Measurements from ENCODE around the gene UBE2E3. TPM values are rescaled to one million over a fixed set of nuclear protein-coding genes. Genes with fewer than 3 reads are reported as not detected.

Gene UBE2E3
- total and polyA plus RNA-seq, 2 of the 13 experiments (the other 11 are each of a cell fraction or from before 2014, with no cell fraction given), result 45.7 to 92.6 TPM

DNA sequence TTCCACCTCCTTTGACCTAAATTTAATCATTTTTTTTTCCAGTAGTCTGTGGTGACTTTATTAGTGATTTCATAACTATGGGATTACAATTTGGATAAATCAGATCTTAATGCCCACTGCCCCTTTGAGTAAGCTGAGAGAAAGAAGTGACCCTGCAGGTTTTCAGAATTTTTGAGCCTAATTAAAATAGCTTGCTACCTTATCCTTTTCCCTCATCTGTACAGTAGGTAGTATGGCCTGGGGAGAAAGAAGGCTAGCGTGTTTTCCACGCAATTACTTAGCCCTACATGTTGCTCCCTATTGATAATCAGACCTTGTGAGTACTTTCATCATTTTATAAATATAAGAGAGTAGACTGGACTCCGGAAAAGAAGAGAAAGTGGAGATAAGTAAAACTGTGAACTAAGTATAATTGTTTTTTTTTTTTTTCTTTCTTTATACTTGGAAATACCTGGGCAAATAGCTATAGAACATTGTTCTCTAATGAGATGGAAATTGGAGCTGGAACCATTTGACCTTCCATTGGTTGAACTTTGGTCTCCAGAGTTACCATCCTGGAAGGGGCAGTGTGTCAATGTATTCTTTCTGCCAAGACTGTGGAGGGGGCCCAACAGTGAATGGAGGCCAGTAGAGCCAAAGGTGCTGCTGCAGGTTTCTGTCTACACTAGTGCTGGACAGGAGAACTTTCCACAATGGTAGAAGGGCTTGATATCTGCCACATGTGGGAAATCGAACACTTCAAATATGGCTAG, 26.9 kb downstream of the UBE2E3 start:
- ATAC-seq (no peak), FAIRE-seq (no peak), DNase-seq (ENCODE audit: low spot score) (no peak)
- ChIA-PET POLR2A (no interaction called here), CTCF (ENCODE audit: low intra/inter-chr PET ratio, low total read pairs) (no interaction called here)
- no peaks in the 10 kb centered on the region for H3K9me3 ChIP-seq (ENCODE audit: low read length)
- H2AFZ ChIP-seq (ENCODE audit: low read length), result no peak overlapping the region
- no peaks in the 10 kb centered on the region for H3K36me3 ChIP-seq (replicated peaks in 1 of 2; ENCODE audit: control insufficient read depth in 1 of 2, insufficient read depth in 2 of 2, low read length in 2 of 2)
- no peak overlapping the region for H3K4me2 ChIP-seq (ENCODE audit: low read depth, low read length)
- H3K27me3 ChIP-seq (ENCODE audit: control insufficient read depth in 1 of 2, insufficient read depth in 2 of 2, low read length in 2 of 2), result no peaks in the 10 kb centered on the region
- H3K4me1 ChIP-seq (ENCODE audit: insufficient read depth, low read length), result peaks cover 26% of the 10 kb centered on the region
- peaks cover 38% of the 10 kb centered on the region for H3K79me2 ChIP-seq (ENCODE audit: insufficient read depth, low read length)
- in situ Hi-C loops (cut with HindIII; ENCODE audit: extremely low pct_ligation_motif_present, low pct_unique_long_range_greater_than_20kb), result no loop called here
- H3K27ac ChIP-seq (ENCODE audit: extremely low read length, insufficient read depth, low read length), result no peak overlapping the region
- no peak overlapping the region for H3K9ac ChIP-seq (ENCODE audit: insufficient read depth, low read depth, low read length)
- BruUV-seq (replicated peaks), result no TSS peak
- 96% methylated on average over 4 of the region's 4 CpGs for WGBS (ENCODE audit: low lambda C conversion rate)
- intact Hi-C loops (cut with micrococcal nuclease; ENCODE audit: unreplicated experiment), result no loop called here
- no peak overlapping the region for H3K4me3 ChIP-seq (replicated peaks in 1 of 3; ENCODE audit: insufficient read depth in 1 of 3, low read depth in 2 of 3, low read length in 3 of 3)
- H4K20me1 ChIP-seq (ENCODE audit: insufficient read depth, low read length), result no peaks in the 10 kb centered on the region
- TF ChIP-seq RNF2 (conservative IDR thresholded peaks at IDR 0.05; ENCODE audit: low read depth) (no peak), PHF20 (CRISPR knock-in tag; IDR thresholded peaks at IDR 0.05) (no peak), ZNF7 (CRISPR knock-in tag; IDR thresholded peaks at IDR 0.05) (no peak), EHMT2 (IDR thresholded peaks at IDR 0.05; ENCODE audit: borderline replicate concordance, low read depth, low read length) (0 out of 2 replicates have a peak, but pooled peaks have one; percentile 29), ZFP90 (CRISPR knock-in tag; IDR thresholded peaks at IDR 0.05; ENCODE audit: borderline replicate concordance) (no peak), FOXA1 (IDR thresholded peaks at IDR 0.05) (no peak), FOXA1 (CRISPR knock-in tag; IDR thresholded peaks at IDR 0.05) (no peak), HNF4A (CRISPR knock-in tag; IDR thresholded peaks at IDR 0.05) (peak; percentile 46), HNF4G (IDR thresholded peaks at IDR 0.05; ENCODE audit: borderline replicate concordance, low read depth, low read length) (peak; percentile 30; the same call in 1 of the 2 replicates), HNF4G (CRISPR knock-in tag; IDR thresholded peaks at IDR 0.05; ENCODE audit: borderline replicate concordance, low read depth) (no peak), ZNF644 (CRISPR knock-in tag; IDR thresholded peaks at IDR 0.05; ENCODE audit: low read depth) (peak; percentile 88), CHD4 (IDR thresholded peaks at IDR 0.05; ENCODE audit: borderline replicate concordance, low read length) (no peak)
- TF ChIP-seq, protein P1, sequence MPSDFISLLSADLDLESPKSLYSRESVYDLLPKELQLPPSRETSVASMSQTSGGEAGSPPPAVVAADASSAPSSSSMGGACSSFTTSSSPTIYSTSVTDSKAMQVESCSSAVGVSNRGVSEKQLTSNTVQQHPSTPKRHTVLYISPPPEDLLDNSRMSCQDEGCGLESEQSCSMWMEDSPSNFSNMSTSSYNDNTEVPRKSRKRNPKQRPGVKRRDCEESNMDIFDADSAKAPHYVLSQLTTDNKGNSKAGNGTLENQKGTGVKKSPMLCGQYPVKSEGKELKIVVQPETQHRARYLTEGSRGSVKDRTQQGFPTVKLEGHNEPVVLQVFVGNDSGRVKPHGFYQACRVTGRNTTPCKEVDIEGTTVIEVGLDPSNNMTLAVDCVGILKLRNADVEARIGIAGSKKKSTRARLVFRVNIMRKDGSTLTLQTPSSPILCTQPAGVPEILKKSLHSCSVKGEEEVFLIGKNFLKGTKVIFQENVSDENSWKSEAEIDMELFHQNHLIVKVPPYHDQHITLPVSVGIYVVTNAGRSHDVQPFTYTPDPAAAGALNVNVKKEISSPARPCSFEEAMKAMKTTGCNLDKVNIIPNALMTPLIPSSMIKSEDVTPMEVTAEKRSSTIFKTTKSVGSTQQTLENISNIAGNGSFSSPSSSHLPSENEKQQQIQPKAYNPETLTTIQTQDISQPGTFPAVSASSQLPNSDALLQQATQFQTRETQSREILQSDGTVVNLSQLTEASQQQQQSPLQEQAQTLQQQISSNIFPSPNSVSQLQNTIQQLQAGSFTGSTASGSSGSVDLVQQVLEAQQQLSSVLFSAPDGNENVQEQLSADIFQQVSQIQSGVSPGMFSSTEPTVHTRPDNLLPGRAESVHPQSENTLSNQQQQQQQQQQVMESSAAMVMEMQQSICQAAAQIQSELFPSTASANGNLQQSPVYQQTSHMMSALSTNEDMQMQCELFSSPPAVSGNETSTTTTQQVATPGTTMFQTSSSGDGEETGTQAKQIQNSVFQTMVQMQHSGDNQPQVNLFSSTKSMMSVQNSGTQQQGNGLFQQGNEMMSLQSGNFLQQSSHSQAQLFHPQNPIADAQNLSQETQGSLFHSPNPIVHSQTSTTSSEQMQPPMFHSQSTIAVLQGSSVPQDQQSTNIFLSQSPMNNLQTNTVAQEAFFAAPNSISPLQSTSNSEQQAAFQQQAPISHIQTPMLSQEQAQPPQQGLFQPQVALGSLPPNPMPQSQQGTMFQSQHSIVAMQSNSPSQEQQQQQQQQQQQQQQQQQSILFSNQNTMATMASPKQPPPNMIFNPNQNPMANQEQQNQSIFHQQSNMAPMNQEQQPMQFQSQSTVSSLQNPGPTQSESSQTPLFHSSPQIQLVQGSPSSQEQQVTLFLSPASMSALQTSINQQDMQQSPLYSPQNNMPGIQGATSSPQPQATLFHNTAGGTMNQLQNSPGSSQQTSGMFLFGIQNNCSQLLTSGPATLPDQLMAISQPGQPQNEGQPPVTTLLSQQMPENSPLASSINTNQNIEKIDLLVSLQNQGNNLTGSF (CRISPR knock-in tag; IDR thresholded peaks at IDR 0.05), result no peak
- TF ChIP-seq, protein P2, sequence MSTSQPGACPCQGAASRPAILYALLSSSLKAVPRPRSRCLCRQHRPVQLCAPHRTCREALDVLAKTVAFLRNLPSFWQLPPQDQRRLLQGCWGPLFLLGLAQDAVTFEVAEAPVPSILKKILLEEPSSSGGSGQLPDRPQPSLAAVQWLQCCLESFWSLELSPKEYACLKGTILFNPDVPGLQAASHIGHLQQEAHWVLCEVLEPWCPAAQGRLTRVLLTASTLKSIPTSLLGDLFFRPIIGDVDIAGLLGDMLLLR (CRISPR knock-in tag; IDR thresholded peaks at IDR 0.05), result no peak
- TF ChIP-seq, protein P3, sequence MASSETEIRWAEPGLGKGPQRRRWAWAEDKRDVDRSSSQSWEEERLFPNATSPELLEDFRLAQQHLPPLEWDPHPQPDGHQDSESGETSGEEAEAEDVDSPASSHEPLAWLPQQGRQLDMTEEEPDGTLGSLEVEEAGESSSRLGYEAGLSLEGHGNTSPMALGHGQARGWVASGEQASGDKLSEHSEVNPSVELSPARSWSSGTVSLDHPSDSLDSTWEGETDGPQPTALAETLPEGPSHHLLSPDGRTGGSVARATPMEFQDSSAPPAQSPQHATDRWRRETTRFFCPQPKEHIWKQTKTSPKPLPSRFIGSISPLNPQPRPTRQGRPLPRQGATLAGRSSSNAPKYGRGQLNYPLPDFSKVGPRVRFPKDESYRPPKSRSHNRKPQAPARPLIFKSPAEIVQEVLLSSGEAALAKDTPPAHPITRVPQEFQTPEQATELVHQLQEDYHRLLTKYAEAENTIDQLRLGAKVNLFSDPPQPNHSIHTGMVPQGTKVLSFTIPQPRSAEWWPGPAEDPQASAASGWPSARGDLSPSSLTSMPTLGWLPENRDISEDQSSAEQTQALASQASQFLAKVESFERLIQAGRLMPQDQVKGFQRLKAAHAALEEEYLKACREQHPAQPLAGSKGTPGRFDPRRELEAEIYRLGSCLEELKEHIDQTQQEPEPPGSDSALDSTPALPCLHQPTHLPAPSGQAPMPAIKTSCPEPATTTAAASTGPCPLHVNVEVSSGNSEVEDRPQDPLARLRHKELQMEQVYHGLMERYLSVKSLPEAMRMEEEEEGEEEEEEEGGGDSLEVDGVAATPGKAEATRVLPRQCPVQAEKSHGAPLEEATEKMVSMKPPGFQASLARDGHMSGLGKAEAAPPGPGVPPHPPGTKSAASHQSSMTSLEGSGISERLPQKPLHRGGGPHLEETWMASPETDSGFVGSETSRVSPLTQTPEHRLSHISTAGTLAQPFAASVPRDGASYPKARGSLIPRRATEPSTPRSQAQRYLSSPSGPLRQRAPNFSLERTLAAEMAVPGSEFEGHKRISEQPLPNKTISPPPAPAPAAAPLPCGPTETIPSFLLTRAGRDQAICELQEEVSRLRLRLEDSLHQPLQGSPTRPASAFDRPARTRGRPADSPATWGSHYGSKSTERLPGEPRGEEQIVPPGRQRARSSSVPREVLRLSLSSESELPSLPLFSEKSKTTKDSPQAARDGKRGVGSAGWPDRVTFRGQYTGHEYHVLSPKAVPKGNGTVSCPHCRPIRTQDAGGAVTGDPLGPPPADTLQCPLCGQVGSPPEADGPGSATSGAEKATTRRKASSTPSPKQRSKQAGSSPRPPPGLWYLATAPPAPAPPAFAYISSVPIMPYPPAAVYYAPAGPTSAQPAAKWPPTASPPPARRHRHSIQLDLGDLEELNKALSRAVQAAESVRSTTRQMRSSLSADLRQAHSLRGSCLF (CRISPR knock-in tag; IDR thresholded peaks at IDR 0.05; ENCODE audit: borderline replicate concordance), result no peak
